Ovary (tissue), 9 donors: ENCODE results near the gene KCNMB1. TPM values are rescaled to one million over a fixed set of nuclear protein-coding genes. Genes with fewer than 3 reads are reported as not detected.

Experiments
- DNase-seq, 5 donors: peaks; one replicate each; pipeline ENCODE4 v3.0.0-alpha.2; 2019 to 2020
- H3K27ac ChIP-seq, 2 donors: fragments of 200-600 bp; one replicate each; pipeline versions ENCODE4 v1.5.1 to v1.8.0; 2019 to 2022
- H3K27me3 ChIP-seq: fragments of 200-600 bp; one replicate; pipeline ENCODE4 v1.8.0; 2022
- H3K36me3 ChIP-seq: fragments of 200-600 bp; sonication (generic); one replicate; pipeline ENCODE4 v1.5.1; 2019
- H3K4me1 ChIP-seq: one replicate; pipeline ENCODE4 v1.8.1; 2013; ENCODE audit warnings: mild to moderate bottlenecking, moderate library complexity; ENCODE audit not compliant: insufficient read depth
- H3K4me3 ChIP-seq: fragments of 200-600 bp; sonication (generic); one replicate; pipeline ENCODE4 v1.5.1; 2017
- H3K9me3 ChIP-seq, 2 donors: fragments of 200-600 bp in 1 of 2; sonication (generic) in 1 of 2; one replicate each; pipeline versions ENCODE4 v1.5.1 to v1.8.1; 2013 to 2019; ENCODE audit warnings: mild to moderate bottlenecking in 1 of 2, moderate library complexity in 1 of 2
- EP300 ChIP-seq: sonication (generic); formaldehyde crosslinking; IDR thresholded peaks from one replicate; pipeline ENCODE4 v1.6.1; 2017; ENCODE audit warnings: antibody characterized with exemption
- POLR2A ChIP-seq: fragments of 450-650 bp; IDR thresholded peaks from one replicate; pipeline ENCODE4 v1.6.1; 2017; ENCODE audit warnings: antibody characterized with exemption, mild to moderate bottlenecking, moderate library complexity
- WGBS, 3 donors: extraction: QIAGEN DNeasy Blood & Tissue Kit in 1 of 3; methylation state at CpG; one replicate each; pipeline versions ENCODE4 v1.1.5 to v1.1.7; 2013 to 2017; 5-methylcytosine and 5-hydroxymethylcytosine counted together
- intact Hi-C, 4 donors: fragments of 100-400 bp; cut with DNase I; formaldehyde crosslinking; loops; one replicate each; pipeline versions ENCODE4 v1.11.0 to v1.15.1; 2022 to 2023
- polyA plus RNA-seq, 2 donors: library from polyadenylated mRNA; stranded (reverse); fragments of 200-250 nt in 1 of 2; fragments of 350-450 nt in 1 of 2; fragmentation: Illumina TruSeq in 1 of 2; extraction: RNeasy Lipid Tissue Mini Kit (QIAGEN cat#74804) in 1 of 2; gene quantifications; one replicate each; pipeline ENCODE4 v1.2.3, GENCODE V29; 2013 to 2014
- total RNA-seq, 7 donors: library from RNA; depleted of rRNA in 2 of 7; stranded (reverse); fragments of >200 nt in 2 of 7; fragmentation: NEBNext Ultra II Directional in 3 of 7; extraction: Animal tissue kit (Norgen Biotek cat#: 25700) in 3 of 7; gene quantifications; one replicate each; pipeline versions ENCODE4 v1.1.0 to v1.2.4, GENCODE V29; 2016 to 2023
- TF ChIP-seq, protein P1 (sequence below), 3 donors: fragments of 450-650 bp in 2 of 3; fragments of 200-600 bp in 1 of 3; IDR thresholded peaks; one replicate each; pipeline versions ENCODE4 v1.5.1 to v1.8.0; 2016 to 2022; ENCODE audit warnings: antibody characterized with exemption in 3 of 3, mild to moderate bottlenecking in 1 of 3
- donor health status: DM: no; HTN: no; CAD: no; lungs with moderate emphysema.
- donor health status: DM: no; HTN: no; CAD: no.
- donor health status: Bipolar disorder and iron deficiency.
- donor health status: DM: yes; HTN: yes; CAD: no.
- donor health status: DM: no; HTN: no; CAD: no.
- donor health status: DM: yes; HTN: yes; CAD: no.

Gene KCNMB1
- total and polyA plus RNA-seq, 9 donors: 0.24 to 13.6 (median 2.7) TPM

DNA sequence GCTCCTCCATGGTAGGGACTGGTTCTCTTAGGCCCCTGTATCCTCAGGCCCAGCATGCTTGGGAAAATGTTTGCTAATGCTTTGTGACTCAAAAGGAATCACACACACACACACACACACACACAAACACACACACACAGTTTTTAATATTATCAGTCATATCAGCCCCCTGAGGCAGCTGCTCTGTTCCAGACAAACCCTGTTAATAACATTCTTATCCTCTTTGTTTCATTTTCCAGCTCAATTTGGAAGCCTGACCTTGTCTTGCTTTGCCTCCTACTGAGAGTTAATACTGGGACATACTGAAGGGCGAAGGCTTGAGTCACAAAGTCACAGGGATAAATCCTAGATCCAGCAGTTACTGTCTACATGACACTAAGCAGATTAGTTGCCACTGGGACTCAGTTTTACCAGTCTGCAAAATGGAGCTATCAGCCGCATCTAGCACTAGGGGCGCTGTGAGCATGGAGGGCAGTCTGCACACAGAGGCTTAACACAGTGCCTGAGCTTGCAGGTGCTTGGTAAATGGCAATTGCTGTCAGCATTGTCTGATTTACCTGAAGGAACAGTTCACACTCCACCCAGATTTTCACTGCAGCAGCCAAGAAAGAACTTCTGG is 37.1 kb upstream of the KCNMB1 start:
- Histone ChIP-seq H3K36me3 (no peaks in the 10 kb centered on the region), H3K27me3 (no peaks in the 10 kb centered on the region), H3K4me3 (no peak overlapping the region), H3K27ac (no peak overlapping the region), H3K9me3 (no peaks in the 10 kb centered on the region), H3K4me1 (no peaks in the 10 kb centered on the region)
- TF ChIP-seq POLR2A (no peak), EP300 (no peak)
- TF ChIP-seq, protein P1, sequence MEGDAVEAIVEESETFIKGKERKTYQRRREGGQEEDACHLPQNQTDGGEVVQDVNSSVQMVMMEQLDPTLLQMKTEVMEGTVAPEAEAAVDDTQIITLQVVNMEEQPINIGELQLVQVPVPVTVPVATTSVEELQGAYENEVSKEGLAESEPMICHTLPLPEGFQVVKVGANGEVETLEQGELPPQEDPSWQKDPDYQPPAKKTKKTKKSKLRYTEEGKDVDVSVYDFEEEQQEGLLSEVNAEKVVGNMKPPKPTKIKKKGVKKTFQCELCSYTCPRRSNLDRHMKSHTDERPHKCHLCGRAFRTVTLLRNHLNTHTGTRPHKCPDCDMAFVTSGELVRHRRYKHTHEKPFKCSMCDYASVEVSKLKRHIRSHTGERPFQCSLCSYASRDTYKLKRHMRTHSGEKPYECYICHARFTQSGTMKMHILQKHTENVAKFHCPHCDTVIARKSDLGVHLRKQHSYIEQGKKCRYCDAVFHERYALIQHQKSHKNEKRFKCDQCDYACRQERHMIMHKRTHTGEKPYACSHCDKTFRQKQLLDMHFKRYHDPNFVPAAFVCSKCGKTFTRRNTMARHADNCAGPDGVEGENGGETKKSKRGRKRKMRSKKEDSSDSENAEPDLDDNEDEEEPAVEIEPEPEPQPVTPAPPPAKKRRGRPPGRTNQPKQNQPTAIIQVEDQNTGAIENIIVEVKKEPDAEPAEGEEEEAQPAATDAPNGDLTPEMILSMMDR (IDR thresholded peaks at IDR 0.05): no peak
- intact Hi-C loops: no loop called here
- DNase-seq: no peak
- 74 to 100% (median 92%) methylated on average over 3 of the region's 3 CpGs for WGBS, 3 donors

DNA sequence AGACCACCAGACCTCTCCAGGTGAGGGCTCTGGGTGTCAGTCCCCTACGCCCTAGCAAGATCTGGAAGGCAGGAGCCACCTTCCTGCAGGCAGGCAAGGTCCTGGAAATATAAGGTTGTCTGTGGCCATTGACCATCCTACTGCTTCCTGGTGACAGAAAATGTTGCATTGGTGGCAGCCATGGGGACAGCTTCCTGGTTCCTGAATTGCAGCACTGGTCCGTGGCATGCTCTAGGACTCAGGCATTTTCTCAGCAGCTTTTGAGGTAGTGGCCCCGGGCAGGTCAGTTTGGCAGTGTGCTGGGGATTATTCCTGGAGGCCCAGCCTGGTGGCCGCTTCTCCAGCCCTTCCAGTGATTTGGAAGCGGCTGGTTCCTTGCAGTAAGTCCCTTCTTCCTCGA is 36.6 kb upstream of the KCNMB1 start:
- WGBS, 3 donors: 90 to 97% (median 92%) methylated on average over 5 to 6 of the region's 6 CpGs
- no peaks in the 10 kb centered on the region for H3K9me3 ChIP-seq
- intact Hi-C loops: no loop called here
- H3K27me3 ChIP-seq: no peaks in the 10 kb centered on the region
- H3K27ac ChIP-seq: no peak overlapping the region
- DNase-seq: no peak
- no peaks in the 10 kb centered on the region for H3K36me3 ChIP-seq
- TF ChIP-seq EP300 (no peak), POLR2A (no peak)
- TF ChIP-seq, protein P1 (IDR thresholded peaks at IDR 0.05): no peak
- no peak overlapping the region for H3K4me3 ChIP-seq
- H3K4me1 ChIP-seq: no peaks in the 10 kb centered on the region

DNA sequence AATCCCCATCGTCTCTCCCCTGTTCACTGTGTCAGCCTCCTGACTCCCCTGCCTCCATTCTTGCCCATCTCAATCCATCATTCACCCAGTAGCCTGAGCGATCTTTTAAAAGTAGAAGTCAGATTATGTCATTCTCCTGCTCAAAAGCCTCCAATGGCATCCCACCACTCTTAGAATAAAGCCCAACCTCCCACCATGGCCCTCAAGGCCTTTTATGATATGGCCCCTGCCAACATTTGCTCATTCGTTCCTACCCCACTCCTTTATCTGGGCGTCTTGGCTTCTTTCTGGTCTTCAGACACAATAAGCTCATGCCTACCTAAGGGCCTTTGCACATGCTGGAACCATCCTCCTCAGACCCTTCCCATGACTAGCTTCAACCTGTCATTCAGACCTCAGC is 35.5 kb upstream of the KCNMB1 start:
- TF ChIP-seq POLR2A (no peak), EP300 (no peak)
- TF ChIP-seq, protein P1 (IDR thresholded peaks at IDR 0.05): no peak
- Histone ChIP-seq H3K27me3 (no peaks in the 10 kb centered on the region), H3K36me3 (no peaks in the 10 kb centered on the region), H3K4me1 (no peaks in the 10 kb centered on the region), H3K4me3 (no peak overlapping the region), H3K9me3 (no peaks in the 10 kb centered on the region), H3K27ac (no peak overlapping the region)
- WGBS, 3 donors: 87 to 92% (median 89%) methylated on average over 4 of the region's 4 CpGs
- intact Hi-C loops: loop anchor here in 3 of 4 donors (5.0 kb wide), 2 partner anchors 157 to 197 kb away; no protein-coding TSS in a partner anchor
- no peak for DNase-seq

DNA sequence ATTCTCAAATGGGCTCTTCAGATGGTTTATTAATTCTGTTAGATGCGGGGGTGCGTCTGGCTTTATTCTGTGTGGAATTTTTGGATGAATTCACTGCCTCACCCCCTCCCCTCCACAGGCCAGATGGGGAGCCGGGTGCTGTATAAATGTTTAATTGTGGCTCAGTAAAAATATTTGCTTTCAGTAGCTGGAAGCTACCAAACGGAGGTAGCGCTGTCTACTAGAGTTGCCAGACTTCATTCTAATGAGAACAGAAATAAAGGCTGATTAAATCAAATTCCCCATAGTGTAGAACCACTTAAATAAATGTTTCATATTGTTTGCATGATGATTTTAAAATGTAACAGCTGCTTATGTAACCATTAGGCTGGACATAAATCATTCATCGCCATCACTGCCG is 34.5 kb upstream of the KCNMB1 start:
- TF ChIP-seq EP300: no peak
- TF ChIP-seq, protein P1 (IDR thresholded peaks at IDR 0.05): no peak
- TF ChIP-seq POLR2A: no peak
- Histone ChIP-seq H3K4me3 (no peak overlapping the region), H3K27ac (no peak overlapping the region), H3K36me3 (no peaks in the 10 kb centered on the region), H3K4me1 (no peaks in the 10 kb centered on the region), H3K9me3 (no peaks in the 10 kb centered on the region), H3K27me3 (no peaks in the 10 kb centered on the region)
- no peak for DNase-seq
- intact Hi-C loops: loop anchor here in 3 of 4 donors (5.0 kb wide), 2 partner anchors 156 to 196 kb away; no protein-coding TSS in a partner anchor
- 41 to 57% (median 42%) methylated on average over 7 of the region's 7 CpGs for WGBS, 3 donors
